Neural crest cell (in vitro differentiated cells): ENCODE measurements around the gene ENTPD5. TPM values are rescaled to one million over a fixed set of nuclear protein-coding genes. Genes with fewer than 3 reads are reported as not detected.

ENCODE experiments used
- DNase-seq: peaks from one replicate; pipeline ENCODE4 v3.0.0; 2021; ENCODE audit warnings: low read depth, mixed read lengths, low spot score
- H3K27ac Mint-ChIP-seq: one replicate; pipeline ENCODE4 v1.8.0; 2021; ENCODE audit warnings: mild to moderate bottlenecking, mixed read lengths; ENCODE audit not compliant: unreplicated experiment
- H3K27me3 Mint-ChIP-seq: 2 replicates; pipeline ENCODE4 v1.8.0; 2021; ENCODE audit warnings: low read depth, mild to moderate bottlenecking, mixed read lengths
- H3K36me3 Mint-ChIP-seq: 2 replicates; pipeline ENCODE4 v1.8.0; 2021; ENCODE audit warnings: low read depth, mild to moderate bottlenecking, mixed read lengths
- H3K4me1 Mint-ChIP-seq: 2 replicates; pipeline ENCODE4 v1.8.0; 2021; ENCODE audit warnings: mixed read lengths
- H3K4me3 Mint-ChIP-seq: one replicate; pipeline ENCODE4 v1.8.0; 2021; ENCODE audit warnings: mild to moderate bottlenecking, mixed read lengths
- H3K9me3 Mint-ChIP-seq: 2 replicates; pipeline ENCODE4 v1.8.0; 2021; ENCODE audit warnings: mixed read lengths
- CTCF ChIP-seq: fragments of 200-600 bp; sonication (generic); conservative IDR thresholded peaks from 2 replicates; pipeline ENCODE4 v1.5.0; 2021; ENCODE audit warnings: antibody characterized with exemption, mild to moderate bottlenecking
- long read RNA-seq: library from polyadenylated mRNA; unstranded; transcript quantifications from one replicate; pipeline ENCODE4 v2.0.0, GENCODE V29; 2020
- total RNA-seq: library from RNA; stranded (reverse); gene quantifications from 2 replicates; pipeline ENCODE4 v1.2.1, GENCODE V29; 2021

The ENTPD5 gene
- 9.5 and 9.7 TPM in 2 replicates for total RNA-seq
- long read RNA-seq, partial matches to known transcripts: 1 of 16 reads
- long read RNA-seq, other reads (novel, unspliced or antisense): 15 of 16 reads

GRCh38 chr14:74018586-74019407, at the start of gene ENTPD5, which contains the start of gene BBOF1:
ENTPD5 (minus strand) TSS chr14:74019288; CDS start chr14:73988102, 31,186 bp downstream.
BBOF1 (plus strand) TSS chr14:74019349; CDS start chr14:74019479, 130 bp downstream.
- Mint-ChIP-seq H3K9me3 (no peaks in the 10 kb centered on the region), H3K27ac (peak within 1 kb of the TSS; percentile 63)
- DNase-seq: peak; percentile 73

GRCh38 chr14:74065746-74066575, 46.9 kb upstream of the ENTPD5 start:
- H3K4me1 Mint-ChIP-seq: no peaks in the 10 kb centered on the region
- no peak for TF ChIP-seq CTCF

More at GRCh38 chr14:74018586-74019407, at the start of gene ENTPD5, which contains the start of gene BBOF1:
- Mint-ChIP-seq H3K27me3 (no peaks in the 10 kb centered on the region), H3K36me3 (no peaks in the 10 kb centered on the region), H3K4me3 (peak within 1 kb of the TSS; percentile 94), H3K4me1 (peaks cover 20% of the 10 kb centered on the region)
- no peak for TF ChIP-seq CTCF

GRCh38 chr14:74064883-74065282, 45.8 kb upstream of the ENTPD5 start:
- Mint-ChIP-seq H3K4me3 (no peak overlapping the region), H3K9me3 (no peaks in the 10 kb centered on the region), H3K4me1 (no peaks in the 10 kb centered on the region), H3K27me3 (no peaks in the 10 kb centered on the region), H3K36me3 (peaks cover 3% of the 10 kb centered on the region), H3K27ac (no peak overlapping the region)
- no peak for TF ChIP-seq CTCF
- no peak for DNase-seq

More at GRCh38 chr14:74065746-74066575, 46.9 kb upstream of the ENTPD5 start:
- Mint-ChIP-seq H3K4me3 (no peak overlapping the region), H3K36me3 (peaks cover 3% of the 10 kb centered on the region), H3K27ac (no peak overlapping the region), H3K9me3 (no peaks in the 10 kb centered on the region), H3K27me3 (no peaks in the 10 kb centered on the region)
- DNase-seq: no peak

GRCh38 chr14:74064426-74064825, 45.3 kb upstream of the ENTPD5 start:
- no peaks in the 10 kb centered on the region for H3K27me3 Mint-ChIP-seq
- no peak for TF ChIP-seq CTCF
- H3K27ac Mint-ChIP-seq: peak overlapping the region; percentile 37
- no peak overlapping the region for H3K4me3 Mint-ChIP-seq
- no peaks in the 10 kb centered on the region for H3K9me3 Mint-ChIP-seq
- DNase-seq: no peak
- no peaks in the 10 kb centered on the region for H3K4me1 Mint-ChIP-seq
- H3K36me3 Mint-ChIP-seq: peaks cover 3% of the 10 kb centered on the region

GRCh38 chr14:74062809-74063150, 43.7 kb upstream of the ENTPD5 start:
- DNase-seq: no peak
- no peak for TF ChIP-seq CTCF
- Mint-ChIP-seq H3K36me3 (peaks cover 3% of the 10 kb centered on the region), H3K9me3 (no peaks in the 10 kb centered on the region), H3K27ac (no peak overlapping the region), H3K4me3 (no peak overlapping the region), H3K27me3 (no peaks in the 10 kb centered on the region), H3K4me1 (no peaks in the 10 kb centered on the region)
